ENCODE results near the gene ZC3H12C.
"Not testable (repeated sequence)": the region's sequence is repeated elsewhere in the genome, so short reads cannot be mapped to it uniquely, and the experiment has no call there.

The ZC3H12C gene

GRCh38 chr11:110194211-110194766, 101.1 kb downstream of the ZC3H12C start:
- H3K27me3 ChIP-seq (ENCODE audit: control insufficient read depth in 1 of 2, insufficient read depth in 1 of 2, low read length in 2 of 2); H3K79me1 ChIP-seq (replicated peaks; ENCODE audit: low read length, poor library complexity, severe bottlenecking); H3K18ac ChIP-seq (ENCODE audit: low read depth in 1 of 2, low read length in 2 of 2); H2BK5ac ChIP-seq (ENCODE audit: low read depth, low read length, poor library complexity, severe bottlenecking); H2AFZ ChIP-seq (ENCODE audit: low read depth, low read length); H3K4me2 ChIP-seq (ENCODE audit: low read length, poor library complexity, severe bottlenecking); H3K4ac ChIP-seq (ENCODE audit: low read depth in 1 of 2, low read length in 2 of 2); H3K4me3 ChIP-seq (ENCODE audit: insufficient read depth in 1 of 2, low read depth in 1 of 2, low read length in 2 of 2); H4K8ac ChIP-seq (ENCODE audit: low read length); H2BK120ac ChIP-seq (ENCODE audit: low read depth, low read length); H3K36me3 ChIP-seq (ENCODE audit: control insufficient read depth in 1 of 2, insufficient read depth in 2 of 2, low read depth in 1 of 2, low read length in 2 of 2); H4K91ac ChIP-seq (ENCODE audit: low read length); H3K23ac ChIP-seq (ENCODE audit: low read length in 2 of 2); H3K14ac ChIP-seq (ENCODE audit: low read length in 2 of 2); H3K9me3 ChIP-seq (ENCODE audit: control insufficient read depth, low read length); H2BK15ac ChIP-seq (ENCODE audit: low read depth, poor library complexity, severe bottlenecking); H2AK5ac ChIP-seq (ENCODE audit: low read length, severe bottlenecking); H2BK12ac ChIP-seq (ENCODE audit: low read length in 2 of 2): not testable (repeated sequence)
- WGBS, result 47% methylated on average over 8 of the region's 10 CpGs
- peak overlapping the region; percentile 32 for H3K27ac ChIP-seq (ENCODE audit: low read length, poor library complexity, severe bottlenecking)
- H3K4me1 ChIP-seq (ENCODE audit: control insufficient read depth, insufficient read depth, low read depth, low read length), result peaks cover 21% of the 10 kb centered on the region
- DNase-seq, result peak; percentile 72
- H3K9ac ChIP-seq (ENCODE audit: low read length), result peak overlapping the region; percentile 38

- no peaks in the 10 kb centered on the region for H3K27me3 ChIP-seq (ENCODE audit: control insufficient read depth in 1 of 2, insufficient read depth in 1 of 2, low read length in 2 of 2)
- no peak overlapping the region for H3K4ac ChIP-seq (ENCODE audit: low read depth in 1 of 2, low read length in 2 of 2)
- peak overlapping the region; percentile 96 for H3K27ac ChIP-seq (ENCODE audit: low read length, poor library complexity, severe bottlenecking)
- no peak overlapping the region for H3K14ac ChIP-seq (ENCODE audit: low read length in 2 of 2)
- H3K79me1 ChIP-seq (replicated peaks; ENCODE audit: low read length, poor library complexity, severe bottlenecking), result no peaks in the 10 kb centered on the region
- H2BK5ac ChIP-seq (ENCODE audit: low read depth, low read length, poor library complexity, severe bottlenecking), result peak overlapping the region; percentile 83
- H4K8ac ChIP-seq (ENCODE audit: low read length), result no peak overlapping the region
- no peak overlapping the region for H2BK15ac ChIP-seq (ENCODE audit: low read depth, poor library complexity, severe bottlenecking)
- no peaks in the 10 kb centered on the region for H3K9me3 ChIP-seq (ENCODE audit: control insufficient read depth, low read length)
- no peak overlapping the region for H3K4me3 ChIP-seq (ENCODE audit: insufficient read depth in 1 of 2, low read depth in 1 of 2, low read length in 2 of 2)
- no peak overlapping the region for H3K4me2 ChIP-seq (ENCODE audit: low read length, poor library complexity, severe bottlenecking)
- peak overlapping the region in 1 of 2 experiments; percentile 48 for H3K18ac ChIP-seq (ENCODE audit: low read depth in 1 of 2, low read length in 2 of 2)
- peaks cover 24% of the 10 kb centered on the region for H3K4me1 ChIP-seq (ENCODE audit: control insufficient read depth, insufficient read depth, low read depth, low read length)
- WGBS, result 96% methylated on average over 4 of the region's 5 CpGs
- no peak overlapping the region for H3K23ac ChIP-seq (ENCODE audit: low read length in 2 of 2)
- peak overlapping the region; percentile 95 for H2AK5ac ChIP-seq (ENCODE audit: low read length, severe bottlenecking)
- no peak overlapping the region for H2AFZ ChIP-seq (ENCODE audit: low read depth, low read length)
- no peak overlapping the region for H2BK120ac ChIP-seq (ENCODE audit: low read depth, low read length)
- no peak overlapping the region for H4K91ac ChIP-seq (ENCODE audit: low read length)
- no peak overlapping the region for H2BK12ac ChIP-seq (ENCODE audit: low read length in 2 of 2)
- peak; percentile 55 for DNase-seq
- H3K9ac ChIP-seq (ENCODE audit: low read length), result no peak overlapping the region
- H3K36me3 ChIP-seq (ENCODE audit: control insufficient read depth in 1 of 2, insufficient read depth in 2 of 2, low read depth in 1 of 2, low read length in 2 of 2), result no peaks in the 10 kb centered on the region
Observed at GRCh38 chr11:110196241-110196754, 103.1 kb downstream of the ZC3H12C start.

GRCh38 chr11:110196884-110197420, 103.8 kb downstream of the ZC3H12C start:
- Histone ChIP-seq H2AK5ac (ENCODE audit: low read length, severe bottlenecking) (peak overlapping the region; percentile 17), H3K9me3 (ENCODE audit: control insufficient read depth, low read length) (no peaks in the 10 kb centered on the region), H3K4me3 (ENCODE audit: insufficient read depth in 1 of 2, low read depth in 1 of 2, low read length in 2 of 2) (no peak overlapping the region), H4K8ac (ENCODE audit: low read length) (no peak overlapping the region), H3K27me3 (ENCODE audit: control insufficient read depth in 1 of 2, insufficient read depth in 1 of 2, low read length in 2 of 2) (no peaks in the 10 kb centered on the region), H3K18ac (ENCODE audit: low read depth in 1 of 2, low read length in 2 of 2) (no peak overlapping the region), H2BK12ac (ENCODE audit: low read length in 2 of 2) (no peak overlapping the region), H3K4me2 (ENCODE audit: low read length, poor library complexity, severe bottlenecking) (no peak overlapping the region), H3K9ac (ENCODE audit: low read length) (no peak overlapping the region), H2BK15ac (ENCODE audit: low read depth, poor library complexity, severe bottlenecking) (no peak overlapping the region), H3K79me1 (replicated peaks; ENCODE audit: low read length, poor library complexity, severe bottlenecking) (no peaks in the 10 kb centered on the region), H2BK5ac (ENCODE audit: low read depth, low read length, poor library complexity, severe bottlenecking) (peak overlapping the region; percentile 83), H2BK120ac (ENCODE audit: low read depth, low read length) (no peak overlapping the region), H3K4me1 (ENCODE audit: control insufficient read depth, insufficient read depth, low read depth, low read length) (peaks cover 24% of the 10 kb centered on the region), H2AFZ (ENCODE audit: low read depth, low read length) (no peak overlapping the region), H4K91ac (ENCODE audit: low read length) (no peak overlapping the region), H3K36me3 (ENCODE audit: control insufficient read depth in 1 of 2, insufficient read depth in 2 of 2, low read depth in 1 of 2, low read length in 2 of 2) (no peaks in the 10 kb centered on the region), H3K27ac (ENCODE audit: low read length, poor library complexity, severe bottlenecking) (peak overlapping the region; percentile 81), H3K14ac (ENCODE audit: low read length in 2 of 2) (no peak overlapping the region), H3K4ac (ENCODE audit: low read depth in 1 of 2, low read length in 2 of 2) (no peak overlapping the region), H3K23ac (ENCODE audit: low read length in 2 of 2) (no peak overlapping the region)
- no peak for DNase-seq
- 96% methylated on average over 9 of the region's 9 CpGs for WGBS

DNA sequence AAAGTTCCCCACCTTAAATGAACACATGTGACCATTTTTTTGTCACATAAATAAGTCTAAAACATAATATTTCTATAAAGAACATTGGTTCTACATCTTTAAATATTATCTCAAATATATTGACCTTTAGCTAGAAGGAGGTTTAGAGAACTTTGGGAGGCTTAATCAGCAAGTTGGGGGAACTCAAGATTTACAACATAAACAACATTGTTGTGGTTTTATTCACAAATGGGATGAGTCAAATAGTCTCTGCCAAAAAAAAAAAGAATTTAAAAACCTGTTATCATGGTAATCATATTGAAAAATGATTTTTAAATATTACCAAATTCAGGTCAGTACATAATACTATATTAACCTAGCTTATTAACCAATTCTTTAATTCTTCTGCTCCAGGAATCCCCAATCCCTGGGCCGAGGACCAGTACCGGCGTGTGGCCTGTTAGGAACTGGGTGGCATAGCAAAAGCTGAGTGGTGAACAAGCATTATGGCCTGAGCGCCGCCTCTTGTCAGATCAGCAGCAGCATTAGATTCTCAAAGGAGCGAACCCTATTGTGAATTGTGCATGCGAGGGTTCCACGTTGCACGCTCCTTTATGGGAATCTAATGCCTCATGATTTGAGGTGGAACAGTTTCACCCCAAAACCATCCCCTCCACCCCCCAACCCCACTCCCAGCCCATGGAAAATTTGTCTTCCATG, 105.0 kb downstream of the ZC3H12C start:
- Histone ChIP-seq H3K4me2 (ENCODE audit: low read length, poor library complexity, severe bottlenecking) (no peak overlapping the region), H3K4me1 (ENCODE audit: control insufficient read depth, insufficient read depth, low read depth, low read length) (peaks cover 24% of the 10 kb centered on the region), H4K91ac (ENCODE audit: low read length) (no peak overlapping the region), H3K4me3 (ENCODE audit: insufficient read depth in 1 of 2, low read depth in 1 of 2, low read length in 2 of 2) (no peak overlapping the region), H2BK12ac (ENCODE audit: low read length in 2 of 2) (no peak overlapping the region), H3K4ac (ENCODE audit: low read depth in 1 of 2, low read length in 2 of 2) (no peak overlapping the region), H2BK120ac (ENCODE audit: low read depth, low read length) (no peak overlapping the region), H3K27ac (ENCODE audit: low read length, poor library complexity, severe bottlenecking) (no peak overlapping the region), H3K36me3 (ENCODE audit: control insufficient read depth in 1 of 2, insufficient read depth in 2 of 2, low read depth in 1 of 2, low read length in 2 of 2) (no peaks in the 10 kb centered on the region), H3K18ac (ENCODE audit: low read depth in 1 of 2, low read length in 2 of 2) (no peak overlapping the region), H2AFZ (ENCODE audit: low read depth, low read length) (no peak overlapping the region), H3K79me1 (replicated peaks; ENCODE audit: low read length, poor library complexity, severe bottlenecking) (no peaks in the 10 kb centered on the region), H3K27me3 (ENCODE audit: control insufficient read depth in 1 of 2, insufficient read depth in 1 of 2, low read length in 2 of 2) (no peaks in the 10 kb centered on the region), H2AK5ac (ENCODE audit: low read length, severe bottlenecking) (peak overlapping the region; percentile 44), H3K14ac (ENCODE audit: low read length in 2 of 2) (no peak overlapping the region), H3K23ac (ENCODE audit: low read length in 2 of 2) (no peak overlapping the region), H2BK5ac (ENCODE audit: low read depth, low read length, poor library complexity, severe bottlenecking) (no peak overlapping the region), H3K9me3 (ENCODE audit: control insufficient read depth, low read length) (no peaks in the 10 kb centered on the region), H4K8ac (ENCODE audit: low read length) (no peak overlapping the region), H3K9ac (ENCODE audit: low read length) (no peak overlapping the region), H2BK15ac (ENCODE audit: low read depth, poor library complexity, severe bottlenecking) (no peak overlapping the region)
- 98% methylated on average over 9 of the region's 9 CpGs for WGBS
- no peak for DNase-seq

Measured in mesenchymal stem cell (in vitro differentiated cells and primary cell).